GM10847 (cell line): Measurements from ENCODE around the gene WLS.

ENCODE experiments used
- POLR2A ChIP-seq: IDR thresholded peaks from 2 replicates; pipeline ENCODE4 v1.6.1; 2011; ENCODE audit not compliant: insufficient read length; ENCODE audit errors: extremely low read depth

WLS gene

GRCh38 chr1:68142036-68142435 is 90.3 kb downstream of the WLS start:
- no peak for TF ChIP-seq POLR2A

- no peak for TF ChIP-seq POLR2A
These were observed 91.0 kb downstream of the WLS start for GRCh38 chr1:68141071-68142021.

- TF ChIP-seq POLR2A, result no peak
These were observed 91.8 kb downstream of the WLS start for GRCh38 chr1:68140536-68140935.

- TF ChIP-seq POLR2A, result no peak
These were observed 96.1 kb downstream of the WLS start for GRCh38 chr1:68136187-68136586.

DNA sequence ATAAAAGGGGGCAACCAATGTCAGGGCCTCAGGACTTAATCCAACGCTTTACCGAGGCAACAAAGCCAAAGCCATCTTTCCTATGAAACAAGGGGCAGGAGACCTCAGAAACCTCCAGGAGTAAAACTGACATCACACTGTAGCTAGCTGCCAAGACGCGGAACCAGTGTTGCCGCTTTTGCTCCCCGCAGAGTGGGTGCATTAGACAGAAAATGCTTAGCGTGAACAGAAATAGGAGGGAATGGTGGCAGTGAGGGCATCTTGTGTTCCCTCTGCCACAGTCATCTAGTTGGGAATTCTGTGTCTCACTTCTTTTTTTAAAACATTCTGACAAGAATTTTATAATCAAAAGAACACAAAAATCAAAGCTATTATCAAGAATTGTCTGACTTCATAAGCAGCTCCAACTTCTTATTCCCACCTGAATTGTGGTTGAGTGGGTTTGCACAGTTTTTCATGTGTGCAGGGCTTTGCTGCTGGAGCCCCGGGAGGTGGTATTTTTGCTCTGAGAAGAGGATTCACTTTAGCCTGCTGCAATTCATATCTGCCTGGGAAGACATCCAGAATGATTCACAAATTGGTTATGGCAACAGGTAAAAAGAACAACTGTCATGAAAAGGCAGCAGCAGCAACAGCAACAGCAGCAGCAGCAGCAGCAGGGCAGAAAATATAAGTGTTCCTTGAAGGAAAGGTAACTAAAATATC is 99.7 kb downstream of the WLS start:
- TF ChIP-seq POLR2A, result no peak

GRCh38 chr1:68131261-68131660 is 101.1 kb downstream of the WLS start:
- TF ChIP-seq POLR2A, result no peak

DNA sequence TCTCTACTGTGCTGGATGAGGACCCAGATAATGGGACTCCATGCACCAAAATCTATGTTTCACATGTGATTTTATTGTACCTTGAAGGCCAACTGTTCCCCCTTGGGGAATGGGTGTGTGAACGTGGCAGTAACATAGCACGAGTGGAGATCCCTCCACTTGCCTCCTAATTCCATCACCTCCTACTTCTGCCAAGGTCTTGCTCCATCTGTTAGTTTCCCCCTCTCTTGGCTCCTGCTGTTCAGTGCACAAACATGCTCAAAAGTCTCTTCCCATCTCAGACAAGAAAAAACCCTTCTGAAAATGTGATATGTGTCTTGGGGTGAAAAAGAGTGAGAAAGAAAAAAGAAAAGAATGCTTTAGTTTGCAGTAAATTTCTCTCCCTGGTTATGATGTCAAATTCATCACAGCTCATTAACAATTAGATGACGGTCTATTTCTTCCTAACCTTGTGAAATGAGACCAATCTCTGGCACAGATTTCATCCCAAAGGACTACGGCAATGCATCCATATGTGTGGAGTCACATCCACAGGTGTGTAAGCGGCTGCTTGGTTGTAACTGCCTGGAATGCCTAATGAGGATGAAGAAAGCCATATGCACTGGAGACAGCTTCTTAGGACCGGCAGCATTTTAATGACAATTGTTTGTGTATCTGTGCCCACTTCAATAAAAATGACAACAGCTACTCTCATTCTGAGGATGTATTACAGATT is 102.6 kb downstream of the WLS start:
- no peak for TF ChIP-seq POLR2A

- no peak for TF ChIP-seq POLR2A
These were observed 103.5 kb downstream of the WLS start for GRCh38 chr1:68128820-68129219.

DNA sequence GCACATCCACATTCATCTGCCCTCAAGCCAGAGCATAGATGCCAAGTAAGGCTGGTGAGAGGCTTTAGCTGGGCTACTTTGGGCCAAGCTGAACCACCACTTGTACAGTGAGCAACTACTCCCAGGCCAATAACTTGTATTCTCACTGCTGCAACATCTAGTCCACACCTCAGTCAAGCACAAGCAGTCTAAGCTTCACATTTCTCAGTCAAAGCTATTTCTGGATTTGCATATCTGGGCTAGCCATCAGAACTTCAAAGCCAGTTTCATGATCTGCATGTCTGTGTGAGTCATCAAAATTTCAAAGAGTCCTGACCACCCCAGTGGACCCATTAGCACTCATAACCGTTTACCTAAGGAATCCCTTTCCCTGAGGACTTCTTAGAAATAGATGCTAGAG is 104.2 kb downstream of the WLS start:
- TF ChIP-seq POLR2A, result no peak

GRCh38 chr1:68121536-68121935 is 110.8 kb downstream of the WLS start:
- TF ChIP-seq POLR2A, result no peak

DNA sequence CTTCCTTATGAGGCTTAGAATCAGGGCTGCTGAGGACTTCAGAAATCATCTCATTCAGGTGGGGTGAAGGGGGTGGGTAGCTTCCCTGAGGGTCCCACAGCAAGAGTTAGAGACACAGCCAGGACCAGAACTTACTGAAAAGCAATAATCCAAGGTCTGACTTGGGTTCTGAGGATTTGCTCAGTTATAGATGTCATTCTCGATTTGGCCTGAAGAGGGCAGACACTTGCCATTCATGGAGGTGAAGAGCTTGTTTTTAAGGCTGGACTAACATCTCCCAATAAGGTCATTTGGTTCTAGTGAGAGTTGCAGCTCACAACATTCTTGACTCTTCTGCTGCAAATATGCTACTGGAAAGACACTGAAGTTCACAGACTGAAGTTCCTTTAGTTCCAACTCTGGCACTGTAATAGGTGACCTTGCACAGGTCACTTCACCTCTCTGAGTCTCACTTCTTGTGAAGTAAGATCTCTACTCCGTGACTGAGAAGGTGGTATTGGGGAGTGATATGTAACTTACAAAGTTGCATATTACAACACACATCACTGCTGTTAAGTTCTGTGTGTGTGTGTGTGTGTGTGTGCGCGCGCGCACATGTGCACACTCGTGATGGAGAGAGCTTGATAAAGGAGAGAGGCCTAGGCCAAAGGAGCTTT is 112.1 kb downstream of the WLS start:
- no peak for TF ChIP-seq POLR2A

DNA sequence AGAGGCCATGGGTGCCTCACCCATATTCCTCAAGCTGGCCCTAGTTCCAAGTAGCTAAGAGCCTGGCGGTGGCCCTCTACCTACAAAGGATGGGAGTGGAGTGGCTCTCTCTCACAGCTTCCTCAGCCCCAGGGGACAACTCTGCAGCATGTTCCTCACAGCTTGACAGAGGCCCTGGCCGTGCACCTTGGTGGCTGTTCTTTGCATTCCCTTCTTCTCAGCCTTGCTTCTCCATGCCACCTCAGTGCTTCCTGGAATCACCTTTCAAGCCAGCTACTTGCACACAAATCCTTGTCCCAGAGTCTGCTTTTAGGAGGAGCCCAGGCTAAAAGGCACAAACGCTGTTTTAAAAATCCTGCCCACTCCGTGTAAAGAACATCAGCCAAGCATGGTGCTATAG is 112.9 kb downstream of the WLS start:
- no peak for TF ChIP-seq POLR2A

DNA sequence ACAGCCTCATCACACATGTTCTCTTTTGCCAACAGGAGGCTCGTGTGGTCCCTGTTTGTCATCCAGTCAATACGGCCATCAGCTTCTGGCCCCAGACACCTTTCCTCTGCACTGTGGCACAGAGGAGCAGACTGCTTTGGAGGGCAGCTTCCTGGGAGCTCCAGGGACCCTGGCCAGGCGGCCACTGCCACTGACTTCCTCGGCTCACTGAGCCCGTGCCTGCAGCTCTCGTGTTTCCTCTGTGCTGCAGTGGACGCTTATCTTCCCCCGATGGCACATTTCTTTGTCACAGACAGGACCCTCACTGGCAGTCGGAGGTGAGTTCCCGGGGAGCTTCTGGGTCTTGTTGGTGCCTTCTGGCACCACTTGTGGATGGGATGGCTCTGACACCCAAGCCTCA is 114.9 kb downstream of the WLS start:
- TF ChIP-seq POLR2A, result no peak

- TF ChIP-seq POLR2A, result no peak
These were observed 115.6 kb downstream of the WLS start for GRCh38 chr1:68116643-68117235.

GRCh38 chr1:68115308-68115707 is 117.0 kb downstream of the WLS start:
- no peak for TF ChIP-seq POLR2A
